ENCODE results near the gene RAPGEF6. TPM values are rescaled to one million over a fixed set of nuclear protein-coding genes. Genes with fewer than 3 reads are reported as not detected.

Gene RAPGEF6
- total and polyA plus RNA-seq, 2 of the 4 experiments (the other 2 are of a cell fraction) = 5.8 to 18.8 TPM

DNA sequence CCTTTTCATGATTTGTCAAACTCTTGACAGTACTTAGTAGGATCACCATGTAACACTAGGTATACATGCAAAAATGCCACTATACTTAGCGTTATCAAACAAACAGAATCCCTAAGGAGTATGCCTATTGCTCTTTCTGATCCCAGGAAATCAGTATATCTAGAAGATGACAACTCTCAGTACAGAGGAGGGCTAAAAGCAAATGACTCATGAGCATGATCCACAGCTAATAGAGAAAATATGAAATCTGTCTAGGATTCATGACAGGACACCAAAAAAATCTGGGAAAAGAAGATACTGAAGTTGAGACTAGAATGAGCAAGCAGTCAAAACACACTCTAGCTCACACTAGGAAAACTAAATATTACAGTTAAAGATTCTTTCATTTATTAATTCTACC is 89.2 kb downstream of the RAPGEF6 start:
- H3K27ac ChIP-seq (ENCODE audit: insufficient read depth, low read length) = no peak overlapping the region
- in situ Hi-C loops (cut with MboI; ENCODE audit: low sequenced_read_pairs) (no loop called here), dilution Hi-C loops (cut with HindIII; ENCODE audit: low sequenced_read_pairs, unreplicated experiment) (no loop called here), intact Hi-C loops (cut with micrococcal nuclease) (no loop called here)
- H3K9me1 ChIP-seq (ENCODE audit: insufficient read depth, low read length) = no peaks in the 10 kb centered on the region
- no peak overlapping the region for H3K9ac ChIP-seq (ENCODE audit: low read depth, low read length)
- TF ChIP-seq BHLHE40 (IDR thresholded peaks at IDR 0.05; ENCODE audit: low read depth, low read length) (no peak; the same call in 1 of the 2 replicates), FOS (IDR thresholded peaks at IDR 0.05; ENCODE audit: low read depth, low read length) (peak; percentile 68)
- H2BK15ac ChIP-seq (ENCODE audit: low read depth, low read length) = no peak overlapping the region
- no peaks in the 10 kb centered on the region for H4K20me1 ChIP-seq (ENCODE audit: insufficient read depth, low read length)
- no peak overlapping the region for H2BK120ac ChIP-seq (ENCODE audit: low read depth, low read length)
- no peak overlapping the region for H3K14ac ChIP-seq (replicated peaks; ENCODE audit: low read depth, low read length)
- H2AK9ac ChIP-seq (replicated peaks; ENCODE audit: low read depth, low read length, poor library complexity) = no peak overlapping the region
- no peak overlapping the region for H3K4me3 ChIP-seq (ENCODE audit: insufficient read depth, low read depth, low read length)
- no peak overlapping the region for H3K4ac ChIP-seq (ENCODE audit: low read depth, low read length)
- no peak overlapping the region for H4K8ac ChIP-seq (ENCODE audit: low read depth in 2 of 2, low read length in 2 of 2)
- H3K79me1 ChIP-seq (ENCODE audit: low read depth in 1 of 2, low read length in 2 of 2) = peaks cover 7 to 14% of the 10 kb centered on the region in 2 experiments
- ChIA-PET CTCF (interaction anchor here (0.6 kb wide), 1 partner anchor 41 kb away, joined by 3 read pairs; no protein-coding TSS in a partner anchor), POLR2A (ENCODE audit: unreplicated experiment) (no interaction called here)
- H3K23ac ChIP-seq (ENCODE audit: low read depth, low read length) = no peak overlapping the region
- no peak overlapping the region for H4K5ac ChIP-seq (ENCODE audit: low read depth, low read length)
- H2BK5ac ChIP-seq (ENCODE audit: low read depth, low read length, poor library complexity, severe bottlenecking) = no peak overlapping the region
- H4K91ac ChIP-seq (ENCODE audit: insufficient read depth, low read depth, low read length) = no peak overlapping the region
- H3K4me1 ChIP-seq (ENCODE audit: control insufficient read depth, insufficient read depth, low read length) = peaks cover 3% of the 10 kb centered on the region; the same call in 1 of the 2 replicates
- no CpG with 5 or more reads among the region's 1 CpG for WGBS, 2 experiments (ENCODE audit: extremely low coverage in 2 of 2, insufficient read length in 1 of 2)
- ATAC-seq (ENCODE audit: low read depth) = peak; percentile 93
- no peaks in the 10 kb centered on the region for H3K9me3 ChIP-seq (ENCODE audit: control insufficient read depth, insufficient read depth, low read length)
- H3K4me2 ChIP-seq (ENCODE audit: low read depth, low read length) = peak overlapping the region; percentile 59; the same call in 1 of the 2 replicates
- no peaks in the 10 kb centered on the region for H3K27me3 ChIP-seq (ENCODE audit: control insufficient read depth, insufficient read depth, low read length)
- no peaks in the 10 kb centered on the region for H3K36me3 ChIP-seq (ENCODE audit: control insufficient read depth, insufficient read depth, low read length)
- H2BK20ac ChIP-seq (ENCODE audit: low read depth, low read length) = no peak overlapping the region
- no TSS peak for BruUV-seq (replicated peaks)
- H2AK5ac ChIP-seq (ENCODE audit: low read depth, low read length) = no peak overlapping the region
- DNase-seq = peak; percentile 83
- H2AFZ ChIP-seq (replicated peaks; ENCODE audit: low read length, poor library complexity) = no peak overlapping the region
- H3K56ac ChIP-seq (ENCODE audit: extremely low read depth, insufficient read depth, low read length) = no peak overlapping the region
- no peak overlapping the region for H3K18ac ChIP-seq (ENCODE audit: low read depth, low read length)

Measured in IMR-90 (cell line).